AG04450 (cell line): ENCODE results near the gene LY6G6D. TPM values are rescaled to one million over a fixed set of nuclear protein-coding genes. Genes with fewer than 3 reads are reported as not detected.
"Not testable (repeated sequence)": the region's sequence is repeated elsewhere in the genome, so short reads cannot be mapped to it uniquely, and the experiment has no call there.

ENCODE experiments used
- CTCF ChIA-PET: fragments of 300-600, 350-600 bp; formaldehyde crosslinking; extraction: SDS; loops from one replicate; lab custom pipeline; 2022; ENCODE audit warnings: antibody characterized with exemption, inconsistent platforms; lab: Charles Lee
- POLR2A ChIA-PET: fragments of 350-600 bp; formaldehyde crosslinking; extraction: SDS; loops from one replicate; lab custom pipeline; 2021; ENCODE audit warnings: antibody characterized with exemption, inconsistent platforms; lab: Yijun Ruan, JAX
- DNase-seq: peaks from one replicate; pipeline ENCODE4 v3.0.0-alpha.2; 2011; ENCODE audit warnings: low read depth, low spot score
- H3K27ac ChIP-seq: one replicate; pipeline ENCODE4 v1.5.1; 2012; ENCODE audit warnings: low read depth, low read length, control low read depth
- H3K27me3 ChIP-seq: one replicate; pipeline ENCODE4 v1.6.0; 2012; ENCODE audit warnings: low read length; ENCODE audit not compliant: control insufficient read depth, insufficient read depth
- H3K4me3 ChIP-seq: 2 replicates; pipeline ENCODE4 v1.5.1; 2011; ENCODE audit warnings: mild to moderate bottlenecking, low read depth, low read length, control low read depth
- H3K9me3 ChIP-seq: 2 replicates; pipeline ENCODE4 v1.5.1; 2012; ENCODE audit warnings: low read length; ENCODE audit not compliant: control insufficient read depth, insufficient read depth
- polyA plus RNA-seq: library from polyadenylated mRNA; depleted of rRNA; stranded (reverse); fragments of >200 nt; gene quantifications from 2 replicates; pipeline ENCODE4 v1.2.3, GENCODE V29; 2011
- TF ChIP-seq, protein P1 (sequence below): IDR thresholded peaks from 2 replicates; pipeline ENCODE4 v1.5.1; 2011; ENCODE audit warnings: low read depth, low read length, control low read depth, inconsistent platforms

LY6G6D gene
- polyA plus RNA-seq, 1 experiment, result not detected

GRCh38 chr6:31706599-31706998, 8.5 kb upstream of the LY6G6D start, which contains the start of gene LY6G6F:
LY6G6F (plus strand) TSS chr6:31706866; CDS start chr6:31706907, 41 bp downstream.
- TF ChIP-seq, protein P1, sequence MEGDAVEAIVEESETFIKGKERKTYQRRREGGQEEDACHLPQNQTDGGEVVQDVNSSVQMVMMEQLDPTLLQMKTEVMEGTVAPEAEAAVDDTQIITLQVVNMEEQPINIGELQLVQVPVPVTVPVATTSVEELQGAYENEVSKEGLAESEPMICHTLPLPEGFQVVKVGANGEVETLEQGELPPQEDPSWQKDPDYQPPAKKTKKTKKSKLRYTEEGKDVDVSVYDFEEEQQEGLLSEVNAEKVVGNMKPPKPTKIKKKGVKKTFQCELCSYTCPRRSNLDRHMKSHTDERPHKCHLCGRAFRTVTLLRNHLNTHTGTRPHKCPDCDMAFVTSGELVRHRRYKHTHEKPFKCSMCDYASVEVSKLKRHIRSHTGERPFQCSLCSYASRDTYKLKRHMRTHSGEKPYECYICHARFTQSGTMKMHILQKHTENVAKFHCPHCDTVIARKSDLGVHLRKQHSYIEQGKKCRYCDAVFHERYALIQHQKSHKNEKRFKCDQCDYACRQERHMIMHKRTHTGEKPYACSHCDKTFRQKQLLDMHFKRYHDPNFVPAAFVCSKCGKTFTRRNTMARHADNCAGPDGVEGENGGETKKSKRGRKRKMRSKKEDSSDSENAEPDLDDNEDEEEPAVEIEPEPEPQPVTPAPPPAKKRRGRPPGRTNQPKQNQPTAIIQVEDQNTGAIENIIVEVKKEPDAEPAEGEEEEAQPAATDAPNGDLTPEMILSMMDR, result no peak
- CTCF ChIA-PET, result no interaction called here
- Histone ChIP-seq H3K4me3 (no peak within 1 kb of the TSS), H3K9me3 (no peaks in the 10 kb centered on the region), H3K27me3 (peaks cover 11% of the 10 kb centered on the region), H3K27ac (no peak within 1 kb of the TSS)
- POLR2A ChIA-PET, result no interaction called here
- DNase-seq, result no peak

GRCh38 chr6:31707701-31708100, 7.4 kb upstream of the LY6G6D start:
- Histone ChIP-seq H3K4me3 (no peak overlapping the region), H3K27ac (no peak overlapping the region), H3K9me3 (no peaks in the 10 kb centered on the region), H3K27me3 (peaks cover 19% of the 10 kb centered on the region)
- CTCF ChIA-PET, result no interaction called here
- no peak for DNase-seq
- TF ChIP-seq, protein P1, result no peak
- POLR2A ChIA-PET, result no interaction called here

- ChIA-PET CTCF (no interaction called here), POLR2A (no interaction called here)
- TF ChIP-seq, protein P1, result no peak
- DNase-seq, result no peak
- Histone ChIP-seq H3K9me3 (no peaks in the 10 kb centered on the region), H3K27me3 (peaks cover 19% of the 10 kb centered on the region), H3K27ac (no peak overlapping the region), H3K4me3 (no peak overlapping the region)
Measured at GRCh38 chr6:31708224-31708623, 6.9 kb upstream of the LY6G6D start.

- not testable (repeated sequence) for DNase-seq, H3K4me3 ChIP-seq, H3K27ac ChIP-seq, H3K9me3 ChIP-seq
- peaks cover 23% of the 10 kb centered on the region for H3K27me3 ChIP-seq
- CTCF ChIA-PET, result interaction anchor here (0.7 kb wide), 1 partner anchor 32 kb away, joined by 3 read pairs; no protein-coding TSS in a partner anchor
- POLR2A ChIA-PET, result interaction anchor here (0.6 kb wide), 1 partner anchor 12 kb away, joined by 3 read pairs; the partner anchor contains the start of gene LY6G6C
Measured at GRCh38 chr6:31709157-31709556, 6.0 kb upstream of the LY6G6D start.

GRCh38 chr6:31710523-31711219, 4.5 kb upstream of the LY6G6D start:
- CTCF ChIA-PET, result interaction anchor here (0.7 to 1.0 kb wide), 2 partner anchors 19 to 269 kb away, joined by 4 to 5 read pairs; no protein-coding TSS in a partner anchor

More at GRCh38 chr6:31710523-31711219, 4.5 kb upstream of the LY6G6D start:
- POLR2A ChIA-PET, result no interaction called here
- Histone ChIP-seq H3K27ac (no peak overlapping the region), H3K27me3 (peaks cover 31% of the 10 kb centered on the region), H3K9me3 (no peaks in the 10 kb centered on the region), H3K4me3 (no peak overlapping the region)
- TF ChIP-seq, protein P1, result no peak
- DNase-seq, result no peak
